Skin of body (tissue), 2 donors: Measurements from ENCODE around the gene RBBP8. TPM values are rescaled to one million over a fixed set of nuclear protein-coding genes. Genes with fewer than 3 reads are reported as not detected.
"Not testable (repeated sequence)": the region's sequence is repeated elsewhere in the genome, so short reads cannot be mapped to it uniquely, and the experiment has no call there.

Experiments
- DNase-seq: peaks from one replicate; lab custom pipeline; 2025; lab: John Stamatoyannopoulos, UW
- total RNA-seq: library from RNA; depleted of rRNA; stranded (reverse); fragments of >200 nt; gene quantifications from one replicate; pipeline ENCODE4 v1.2.3, GENCODE V29; 2014

RBBP8 gene
- total RNA-seq, 1 donor from 2014 or later = 61.2 TPM

DNA sequence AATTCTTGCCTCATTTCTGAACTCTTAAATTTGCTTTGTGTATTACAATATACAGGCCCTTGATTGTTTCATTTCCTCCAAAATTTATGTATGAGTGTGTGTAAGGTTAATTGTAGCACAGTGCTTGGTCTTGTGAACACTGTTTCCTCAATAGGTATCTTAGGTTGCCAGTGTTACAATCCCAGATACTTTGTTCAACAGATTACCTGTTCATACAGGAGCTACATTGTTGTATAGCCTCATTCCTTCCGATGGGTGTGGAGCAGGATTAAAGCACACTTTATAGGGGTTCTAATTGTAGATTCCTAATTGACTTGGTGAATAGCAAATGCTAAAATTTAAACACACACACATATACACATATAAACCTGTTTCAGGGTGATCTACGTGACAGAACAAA is 10.7 kb downstream of the RBBP8 start:
- no peak for DNase-seq

DNA sequence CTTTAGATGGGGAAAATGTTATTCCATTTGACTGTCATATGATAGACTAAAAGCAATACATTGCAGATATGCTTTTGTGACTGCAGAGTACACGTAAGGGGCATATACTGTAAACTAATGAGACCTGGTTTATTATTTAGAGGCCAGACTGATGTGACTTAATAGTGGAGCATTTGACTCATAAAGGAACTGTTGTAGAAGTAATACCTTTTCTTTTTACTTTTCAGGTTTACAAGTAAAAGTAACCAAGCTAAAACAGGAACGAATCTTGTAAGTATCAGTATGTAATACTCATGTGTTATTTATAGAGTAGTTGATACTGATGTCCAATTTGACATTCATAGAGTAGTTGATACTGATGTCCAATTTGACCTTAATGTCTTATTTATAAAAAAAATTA is 13.1 kb downstream of the RBBP8 start:
- DNase-seq = no peak

DNA sequence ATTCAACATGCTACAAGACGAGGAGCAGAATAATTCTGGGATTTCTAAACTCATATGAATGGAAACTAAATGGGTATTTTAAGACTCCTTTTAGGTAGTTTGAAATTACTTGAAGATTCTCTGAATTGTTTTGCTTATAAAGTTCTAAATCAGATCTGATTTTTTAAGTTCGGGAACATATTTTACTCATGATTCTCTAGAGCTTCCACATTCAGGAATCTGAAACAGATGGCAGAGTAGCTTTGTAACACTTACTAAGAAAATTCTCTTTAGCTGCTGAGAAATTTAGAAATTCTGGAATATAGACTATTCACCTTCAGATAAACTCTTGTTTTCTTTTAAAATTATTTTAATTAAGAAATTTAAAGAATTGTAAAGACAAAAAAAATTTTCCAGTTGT is 13.7 kb downstream of the RBBP8 start:
- no peak for DNase-seq

DNA sequence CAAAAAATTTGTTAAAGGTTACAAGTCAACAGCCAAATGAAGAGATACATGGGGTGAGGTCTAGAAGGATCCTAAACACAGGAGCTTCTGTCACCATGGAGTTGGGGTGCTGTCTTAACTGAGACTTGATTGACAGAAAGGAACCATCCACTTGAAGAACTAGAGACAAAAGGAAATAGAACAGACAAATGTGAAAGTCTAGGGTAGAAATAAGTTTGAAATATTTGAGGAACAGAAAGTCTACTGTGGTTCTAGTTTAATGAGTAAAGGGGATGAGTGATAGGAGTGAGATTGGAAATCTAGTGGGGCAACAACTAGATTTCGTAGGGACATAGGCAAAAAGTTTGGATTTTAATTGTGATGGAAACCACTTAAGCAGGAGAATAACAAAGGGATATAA is 18.7 kb downstream of the RBBP8 start:
- no peak for DNase-seq

DNA sequence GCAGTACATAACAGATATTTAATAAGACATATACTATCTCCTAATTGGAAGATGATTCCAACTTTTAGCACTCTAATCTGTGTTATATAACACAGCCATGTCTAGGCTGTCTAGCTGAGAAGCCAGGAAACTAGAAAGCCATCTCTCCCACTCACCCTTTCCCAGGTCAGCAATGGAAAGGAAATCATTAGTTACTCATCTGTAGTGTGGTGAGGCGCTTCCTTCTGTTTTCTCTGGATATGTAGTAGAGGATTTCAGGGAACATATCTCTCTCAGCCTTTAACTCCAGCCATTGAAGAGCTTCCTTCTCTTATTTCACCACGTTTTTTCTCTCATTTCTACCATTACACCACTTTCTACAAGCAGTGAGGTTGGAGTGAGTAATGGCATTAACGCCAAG is 19.4 kb downstream of the RBBP8 start:
- no peak for DNase-seq

DNA sequence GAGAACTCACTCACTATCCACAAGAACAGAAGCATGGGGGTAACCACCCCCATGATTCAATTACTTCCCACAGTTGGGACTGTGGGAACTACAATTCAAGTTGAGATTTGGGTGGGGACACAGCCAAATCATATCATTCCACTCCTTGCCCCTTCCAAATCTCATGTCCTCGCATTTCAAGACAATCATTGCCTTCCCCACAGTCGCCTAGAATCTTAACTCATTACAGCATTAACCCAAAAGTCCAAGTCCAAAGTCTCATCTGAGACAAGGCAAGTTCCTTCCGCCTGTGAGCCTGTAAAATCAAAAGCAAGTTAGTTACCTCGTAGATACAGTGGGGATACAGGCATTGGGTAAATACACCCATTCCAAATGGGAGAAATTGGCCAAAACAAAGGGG is 20.9 kb downstream of the RBBP8 start:
- not testable (repeated sequence) for DNase-seq

DNA sequence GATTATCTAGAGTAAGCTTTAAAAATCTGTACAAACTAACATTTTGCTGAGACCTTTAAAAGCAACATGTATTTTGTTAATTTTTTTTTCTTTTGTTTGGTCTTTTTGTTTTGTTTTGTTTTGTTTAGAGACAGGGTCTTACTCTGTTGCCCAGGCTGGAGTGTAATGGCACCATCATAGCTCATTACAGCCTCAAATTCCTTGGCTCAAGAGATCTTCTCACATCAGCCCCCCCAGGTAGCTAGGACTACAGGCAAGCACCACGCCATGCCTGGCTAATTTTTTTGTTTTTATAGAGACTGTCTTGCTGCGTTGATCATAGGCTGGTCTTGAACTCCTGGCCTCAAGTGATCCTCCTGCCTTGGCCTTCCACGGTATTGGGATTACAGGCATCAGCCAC is 23.1 kb downstream of the RBBP8 start:
- no peak for DNase-seq

DNA sequence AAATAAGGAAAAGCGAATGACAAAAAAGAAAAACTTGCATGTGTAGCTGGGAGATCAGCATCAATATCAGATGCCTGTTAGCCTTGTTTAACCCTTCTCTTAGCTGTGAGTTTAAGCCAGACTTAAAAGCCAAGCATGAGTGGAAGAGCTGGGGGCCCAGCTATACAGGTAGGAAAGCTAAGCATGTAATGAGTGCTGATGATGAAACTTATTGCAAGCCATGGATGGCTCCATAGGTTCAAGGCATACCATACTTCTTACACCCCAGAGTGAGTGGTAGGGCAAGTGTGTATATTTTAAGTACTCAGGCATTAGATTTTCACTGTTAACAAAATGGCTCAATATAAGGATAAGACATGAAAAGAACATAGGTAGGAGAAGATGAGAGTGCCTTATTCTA is 28.0 kb downstream of the RBBP8 start:
- DNase-seq = no peak

DNA sequence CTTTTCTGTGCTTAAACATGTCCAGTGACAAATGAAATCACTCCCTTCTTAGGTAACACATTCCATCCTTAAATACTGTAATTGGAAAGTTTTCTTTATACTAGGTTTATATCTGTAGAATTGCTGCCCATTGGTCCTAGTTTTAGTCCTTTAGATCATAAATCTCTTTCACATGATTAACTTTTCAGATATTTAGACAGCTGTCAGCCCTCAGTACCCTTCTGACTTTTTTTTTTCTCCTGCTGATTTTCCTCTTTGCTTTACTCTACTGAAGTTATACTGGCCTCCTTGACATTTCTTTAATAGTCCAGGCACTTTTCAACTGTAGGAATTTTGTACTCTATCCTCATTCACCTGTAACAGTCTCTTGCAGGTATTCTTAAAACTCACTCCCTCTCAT is 28.9 kb downstream of the RBBP8 start:
- DNase-seq = no peak

DNA sequence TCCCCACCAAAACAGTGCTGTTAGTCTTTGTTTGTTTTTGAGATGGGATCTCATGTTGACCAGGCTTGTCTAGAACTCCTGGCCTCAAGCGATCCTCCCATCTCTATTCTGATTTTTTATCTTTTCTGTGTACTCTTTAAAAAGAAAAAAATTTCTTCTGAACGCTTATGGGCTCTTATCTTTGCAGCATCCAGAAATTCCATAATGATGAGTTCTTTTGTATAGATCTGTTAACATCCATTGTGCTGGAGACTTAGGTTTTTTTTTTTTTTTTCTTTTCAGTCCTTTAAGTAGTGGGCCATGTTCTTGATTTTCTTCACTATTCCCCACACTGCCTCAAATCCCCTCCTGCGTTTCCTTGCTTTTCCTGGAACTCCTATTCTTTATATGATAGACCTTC is 31.0 kb downstream of the RBBP8 start:
- DNase-seq = no peak

DNA sequence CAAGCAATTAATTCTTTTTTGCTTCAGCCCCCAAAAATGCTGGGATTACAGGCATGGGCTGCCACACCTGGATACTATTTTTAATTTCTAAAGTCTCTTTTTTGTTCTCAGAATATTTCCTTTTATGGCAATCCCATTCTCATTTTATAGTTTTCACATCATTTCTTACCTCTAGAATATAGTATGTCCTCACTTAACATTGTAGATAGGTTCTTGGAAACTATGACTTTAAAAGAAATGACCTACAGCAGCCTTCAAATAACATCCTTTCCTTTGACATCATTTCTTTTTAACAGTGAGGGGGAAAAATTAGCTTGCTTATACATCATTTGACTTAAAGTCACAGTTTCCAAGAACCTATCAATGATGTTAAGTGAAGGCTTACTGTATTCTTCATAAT is 31.6 kb downstream of the RBBP8 start:
- DNase-seq = no peak

DNA sequence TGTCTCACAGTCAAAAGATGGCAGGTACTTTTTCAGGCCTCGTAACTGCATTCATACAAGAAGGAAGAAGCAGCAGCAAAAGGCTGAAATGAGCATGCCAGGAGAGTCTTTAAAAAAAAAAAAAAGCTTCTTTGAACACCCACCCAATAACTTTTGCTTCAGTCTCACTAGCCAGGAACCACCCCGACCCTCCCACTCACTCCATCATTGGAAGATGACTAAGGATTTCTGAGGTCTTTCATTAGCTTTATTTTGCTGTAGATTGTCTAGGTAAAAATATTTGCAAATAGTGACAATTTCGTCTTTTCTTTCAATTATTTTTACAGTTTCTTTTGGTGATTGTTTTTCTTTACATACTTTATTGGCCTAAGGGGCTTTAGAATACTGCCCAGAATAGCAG is 37.9 kb downstream of the RBBP8 start:
- no peak for DNase-seq

DNA sequence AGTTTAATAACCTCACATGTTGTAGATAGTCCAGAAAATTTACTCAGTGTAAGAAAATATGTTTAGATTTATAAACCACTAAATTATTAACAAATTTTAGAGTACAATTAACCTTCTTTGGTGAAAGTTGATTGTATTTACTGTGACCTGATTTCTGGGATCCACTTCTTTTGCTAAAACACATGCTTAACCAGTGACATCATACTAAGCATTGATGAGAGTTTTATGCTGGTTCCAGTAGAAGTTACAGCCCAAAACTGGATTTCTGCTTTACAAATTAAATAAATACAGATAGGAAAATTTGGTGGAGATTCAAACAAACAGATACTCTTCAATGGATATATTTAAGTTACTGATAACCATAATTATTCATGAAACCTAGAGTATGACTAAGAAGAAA is 40.9 kb downstream of the RBBP8 start:
- no peak for DNase-seq

DNA sequence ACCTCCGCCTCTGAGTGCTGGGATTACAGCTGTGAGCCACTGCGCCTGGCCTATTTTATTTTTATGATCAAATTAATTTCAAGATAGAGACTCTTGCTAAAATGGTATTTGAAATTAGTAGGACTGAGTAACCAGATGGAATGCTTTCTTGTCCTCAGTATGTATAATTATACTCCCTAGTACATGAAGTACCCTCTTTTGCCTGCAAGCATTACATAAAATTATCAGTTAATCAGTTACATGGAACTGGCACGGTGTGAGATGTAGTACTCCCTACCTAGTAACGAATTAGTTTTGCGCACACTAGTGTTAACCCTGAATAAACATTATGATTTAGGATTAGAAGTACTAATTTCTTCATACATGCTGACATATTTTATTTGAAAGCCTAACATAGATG is 41.6 kb downstream of the RBBP8 start:
- no peak for DNase-seq

DNA sequence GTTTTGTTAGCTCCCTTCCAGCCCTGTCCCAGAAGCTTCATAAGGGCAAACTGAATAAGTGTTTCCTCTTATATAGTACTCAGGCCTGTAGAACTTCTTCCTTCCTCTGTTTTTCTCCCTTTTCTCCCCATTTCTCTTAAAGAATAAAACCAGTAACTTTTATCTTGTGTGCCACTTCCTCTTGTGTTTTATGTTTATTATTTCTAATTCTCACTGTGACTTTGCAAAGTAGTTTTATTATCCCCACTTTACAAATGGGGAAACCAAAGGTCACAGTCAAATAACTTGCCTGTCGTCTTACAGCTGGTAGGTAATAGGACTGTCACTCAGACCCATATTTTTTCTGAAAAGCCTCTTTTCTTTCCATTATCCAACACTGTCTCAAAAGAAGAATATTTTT is 42.4 kb downstream of the RBBP8 start:
- no peak for DNase-seq

DNA sequence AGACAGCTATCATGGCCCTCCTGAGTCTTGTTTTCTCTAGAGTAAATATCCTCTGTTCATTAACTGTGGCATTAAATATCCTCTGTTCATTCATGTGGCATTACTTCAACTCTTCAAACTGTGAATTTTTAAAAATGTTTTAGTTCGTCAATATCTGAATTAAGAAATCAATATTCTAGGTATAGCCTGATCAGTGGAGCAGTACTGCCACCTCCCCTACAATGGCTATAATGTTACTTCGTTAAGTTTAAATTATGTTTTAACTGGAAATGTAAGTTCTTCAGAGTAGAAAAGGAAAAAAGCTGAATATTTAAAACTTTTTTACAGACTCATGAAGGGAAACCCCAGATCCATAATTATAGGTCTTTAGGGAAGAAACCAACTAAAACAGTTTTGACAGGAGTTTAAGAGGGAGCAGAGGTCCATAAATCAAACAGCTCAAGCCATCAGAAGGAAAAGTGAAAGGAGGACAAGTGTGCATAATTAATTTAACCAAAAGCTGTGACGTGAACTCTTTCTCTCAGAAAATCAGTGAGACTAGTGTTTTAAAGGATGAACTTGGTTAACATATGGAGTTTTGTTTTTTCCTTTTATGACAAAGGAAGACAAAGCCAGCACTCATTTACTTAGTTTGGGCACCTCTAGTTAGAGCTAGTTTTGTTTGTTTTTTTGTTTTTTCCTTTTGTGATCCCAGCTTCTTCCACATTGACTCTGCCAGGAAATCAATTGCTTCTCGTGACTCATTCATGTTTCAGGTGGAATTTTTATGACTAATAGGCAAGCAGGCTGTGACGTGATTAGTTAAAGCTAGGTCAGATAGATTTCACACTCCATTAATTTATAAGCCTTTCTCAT is 44.9 kb downstream of the RBBP8 start:
- peak; percentile 1 for DNase-seq

DNA sequence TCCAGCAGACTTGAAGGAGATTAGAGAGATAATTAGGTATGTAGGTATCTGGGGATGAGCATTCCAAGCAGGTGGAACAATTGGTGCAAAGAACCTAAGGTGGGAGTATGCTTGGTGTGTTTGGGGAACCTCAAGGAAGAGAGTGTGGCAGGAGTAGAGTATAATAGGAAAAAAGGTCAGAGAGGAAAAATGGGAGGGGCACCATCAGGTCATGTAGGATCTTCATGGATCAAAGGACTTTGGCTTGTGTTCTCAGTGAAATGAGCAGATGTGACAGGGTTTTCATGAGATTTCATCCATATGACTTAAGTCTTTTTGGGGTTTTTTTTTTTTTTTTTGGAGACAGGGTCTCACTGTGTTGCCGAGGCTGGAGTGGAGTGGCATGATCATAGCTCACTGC is 47.3 kb downstream of the RBBP8 start:
- no peak for DNase-seq

DNA sequence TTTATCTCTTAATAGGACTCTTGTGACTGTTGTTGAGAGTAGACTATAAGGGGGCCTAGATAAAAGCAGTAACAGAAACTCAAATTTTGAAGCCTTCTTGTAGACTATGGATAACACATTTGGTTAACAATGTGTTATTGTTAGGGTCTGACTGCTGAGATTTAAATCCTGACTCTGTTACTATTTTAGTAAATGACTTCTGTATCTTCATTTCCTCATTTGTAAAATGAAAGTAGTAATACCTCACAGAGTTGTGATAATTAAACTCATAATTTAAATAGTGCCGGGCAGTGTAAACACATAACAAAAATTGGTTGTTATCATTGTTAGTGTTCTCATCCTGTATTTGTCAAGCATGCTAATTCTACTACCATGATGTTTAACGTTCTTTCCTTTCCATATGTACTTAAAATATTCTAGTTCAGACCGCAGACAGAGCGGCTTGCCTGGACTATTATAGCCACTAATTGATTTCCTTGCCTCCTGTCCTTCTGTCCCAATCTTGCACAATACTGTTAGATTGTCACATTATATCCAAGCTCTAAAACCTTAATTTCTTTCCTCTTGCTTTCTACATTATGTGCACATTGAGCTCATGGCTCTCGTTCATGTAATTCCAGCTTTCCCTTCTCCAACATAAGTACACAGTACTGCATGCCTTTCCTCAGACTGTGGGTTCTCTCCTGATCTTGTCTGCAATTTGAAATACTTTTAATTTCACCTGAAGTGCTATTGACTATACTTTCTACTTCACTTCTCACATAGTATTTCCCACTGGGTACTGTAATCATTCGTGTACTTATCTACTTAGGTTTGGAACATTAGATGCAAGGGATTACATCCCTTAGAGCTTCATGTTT is 48.4 kb downstream of the RBBP8 start:
- no peak for DNase-seq

DNA sequence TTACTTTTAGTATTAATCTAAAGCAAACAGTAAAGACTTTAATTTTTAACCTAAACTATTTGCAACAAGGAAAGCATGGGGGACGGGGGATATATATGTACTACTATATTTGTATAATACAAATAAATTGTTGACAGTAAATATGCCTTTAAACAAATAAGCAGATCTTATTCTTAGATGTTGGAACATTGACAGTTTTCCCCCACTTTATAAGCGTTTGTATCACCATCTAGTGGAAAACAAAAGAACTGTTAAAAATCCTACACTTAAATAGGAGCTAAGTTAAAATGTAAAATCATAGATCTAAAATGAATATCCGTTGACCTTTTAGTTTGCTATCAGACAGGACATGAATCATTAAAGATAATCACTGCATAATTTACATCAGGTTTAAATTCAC is 50.0 kb downstream of the RBBP8 start:
- peak; percentile 51 for DNase-seq

DNA sequence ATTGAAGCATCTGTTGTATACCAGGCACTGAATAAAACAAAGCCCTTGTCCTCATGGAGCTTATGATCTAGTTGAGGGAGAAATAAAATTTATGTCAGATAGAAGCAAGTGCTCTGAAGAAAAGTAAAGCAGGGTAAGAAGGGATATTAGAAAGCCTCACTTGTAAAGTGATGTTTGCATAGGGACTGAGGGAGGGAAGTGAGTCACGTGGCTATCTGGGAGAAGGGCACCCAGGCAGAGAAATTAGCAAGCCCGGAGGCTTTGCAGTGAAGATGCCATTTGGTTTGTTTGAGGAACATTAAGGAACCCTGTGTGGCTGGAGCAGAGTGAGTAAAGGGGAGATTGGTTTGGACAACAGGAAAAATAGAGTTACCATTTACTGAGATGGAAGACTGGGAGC is 52.1 kb downstream of the RBBP8 start:
- DNase-seq = no peak

DNA sequence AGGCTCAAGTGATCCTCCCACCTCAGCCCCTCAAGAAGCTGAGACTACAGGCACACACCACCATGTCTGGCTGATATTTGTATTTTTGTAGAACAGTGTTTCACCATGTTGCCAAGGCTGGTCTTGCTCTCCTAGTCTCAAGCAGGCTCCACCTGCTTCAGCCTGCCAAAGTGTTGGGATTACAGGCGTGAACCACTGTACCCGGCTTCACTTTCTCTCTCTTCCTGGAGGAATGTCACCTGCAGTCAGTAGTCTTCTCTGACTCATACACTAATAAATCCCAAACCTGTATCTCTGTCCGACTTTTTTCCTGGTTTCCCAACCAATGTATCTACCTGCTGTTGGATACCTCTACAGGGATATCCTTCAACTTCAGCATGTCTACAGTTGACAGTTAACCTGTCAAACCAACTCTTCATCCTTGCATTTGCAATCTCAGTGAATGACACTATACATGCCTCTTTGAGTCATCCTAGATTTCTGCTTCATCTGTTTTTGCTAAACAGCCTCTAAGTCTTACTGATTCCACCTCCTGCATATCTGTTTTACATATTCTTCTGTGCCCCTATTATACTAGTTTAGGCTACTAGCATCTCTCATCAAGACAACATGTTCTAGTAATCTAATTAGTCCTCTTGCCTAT is 54.5 kb downstream of the RBBP8 start:
- DNase-seq = no peak

DNA sequence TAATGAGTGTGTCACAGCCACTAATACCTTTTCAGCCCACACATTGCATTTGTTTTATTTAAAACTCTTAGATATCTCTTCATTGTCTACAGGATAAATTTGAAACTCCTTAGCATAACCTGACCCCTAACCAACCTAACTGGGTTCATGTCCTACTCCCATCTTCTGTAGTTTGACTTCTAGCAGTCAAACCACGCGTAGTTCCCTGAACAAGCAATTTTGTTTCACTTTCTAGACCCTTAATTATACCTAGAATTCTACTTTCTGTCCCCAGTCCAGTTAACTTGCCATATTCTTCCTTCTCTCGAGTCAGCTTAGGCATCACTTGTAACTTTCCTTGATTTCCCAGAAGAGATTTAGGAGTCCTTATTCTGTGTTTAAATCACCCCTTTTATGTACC is 55.1 kb downstream of the RBBP8 start:
- DNase-seq = no peak
